Activated B cell treated with CpG ODN at 0.5 μM for 24 hours (primary cell): ENCODE results near the gene C6orf89. TPM values are rescaled to one million over a fixed set of nuclear protein-coding genes. Genes with fewer than 3 reads are reported as not detected.

Experiments used
- ATAC-seq: fragments of 200-7000 bp; cut with Tn5 transposase; one replicate; pipeline ENCODE4 v1.10.0; 2021; ENCODE audit warnings: low read depth, mild to moderate bottlenecking, moderate library complexity
- CTCF ChIA-PET: fragments of 350-600 bp; sonication (Branson Sonifier 250); formaldehyde crosslinking; loops from one replicate; lab custom pipeline; 2021; ENCODE audit warnings: antibody characterized with exemption; lab: Charles Lee
- POLR2A ChIA-PET: fragments of 350-600 bp; sonication (Branson Sonifier 250); formaldehyde crosslinking; loops from one replicate; lab custom pipeline; 2021; ENCODE audit warnings: antibody characterized with exemption; lab: Charles Lee
- DNase-seq: peaks from one replicate; pipeline ENCODE4 v3.0.0; 2022
- H3K27ac Mint-ChIP-seq: one replicate; pipeline ENCODE4 v1.8.0; 2020; ENCODE audit warnings: mixed read lengths
- H3K27me3 Mint-ChIP-seq: one replicate; pipeline ENCODE4 v1.8.0; 2021; ENCODE audit warnings: mixed read lengths
- H3K36me3 Mint-ChIP-seq: one replicate; pipeline ENCODE4 v1.8.0; 2021; ENCODE audit warnings: low read depth, mixed read lengths
- H3K4me1 Mint-ChIP-seq: one replicate; pipeline ENCODE4 v1.8.0; 2021; ENCODE audit warnings: mixed read lengths
- H3K4me3 Mint-ChIP-seq: one replicate; pipeline ENCODE4 v1.8.0; 2020; ENCODE audit warnings: mild to moderate bottlenecking, mixed read lengths
- H3K9me3 Mint-ChIP-seq: one replicate; pipeline ENCODE4 v1.8.0; 2020; ENCODE audit warnings: mixed read lengths
- intact Hi-C: fragments of 100-400 bp; cut with micrococcal nuclease; formaldehyde crosslinking; loops from one replicate; pipeline ENCODE4 v1.15.1; 2024
- total RNA-seq: library from RNA; stranded (reverse); gene quantifications from 2 replicates; pipeline ENCODE4 v1.2.3, GENCODE V29; 2022
- TF ChIP-seq, protein P1 (sequence below): fragments of 200-600 bp; IDR thresholded peaks from one replicate; pipeline ENCODE4 v1.8.0; 2022; ENCODE audit warnings: antibody characterized with exemption, mild to moderate bottlenecking

C6orf89 gene
- total RNA-seq, 1 donor from 2014 or later: 30.3 TPM

DNA sequence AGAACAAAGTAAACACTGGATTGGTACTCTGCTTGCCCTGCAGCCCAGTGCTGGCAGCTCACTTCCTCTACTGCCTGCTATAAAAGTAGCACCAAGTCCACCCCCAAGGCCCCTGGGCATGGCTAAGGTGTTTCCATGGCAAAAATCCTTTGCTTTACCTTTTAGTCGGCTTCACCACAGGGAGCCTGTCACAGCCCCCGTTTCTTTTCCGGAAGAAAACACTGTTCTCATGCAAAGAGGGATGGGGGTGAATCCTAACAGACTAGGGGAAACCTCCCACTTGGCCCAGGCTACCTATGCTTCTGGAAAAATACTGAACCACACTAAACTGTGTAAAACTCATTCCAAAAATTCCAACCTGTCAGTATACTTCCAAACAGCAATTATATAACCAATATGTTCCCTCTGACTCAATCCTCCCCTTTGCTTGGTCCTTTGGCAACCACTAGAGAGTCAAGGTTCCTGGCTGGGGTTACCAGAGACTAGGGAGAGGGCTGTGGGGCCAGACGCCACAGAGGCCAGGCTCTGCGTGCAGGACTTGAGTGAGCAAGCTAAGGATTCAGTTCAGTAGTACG is 27.3 kb upstream of the C6orf89 start:
- DNase-seq (no peak), ATAC-seq (no peak)
- ChIA-PET POLR2A (no interaction called here), CTCF (interaction anchor here (0.6 kb wide), 1 partner anchor 243 kb away, joined by 3 read pairs; no protein-coding TSS in a partner anchor)
- Mint-ChIP-seq H3K36me3 (peaks cover 76% of the 10 kb centered on the region), H3K27ac (no peak overlapping the region), H3K4me1 (no peaks in the 10 kb centered on the region), H3K4me3 (no peak overlapping the region), H3K27me3 (no peaks in the 10 kb centered on the region), H3K9me3 (no peaks in the 10 kb centered on the region)
- TF ChIP-seq, protein P1, sequence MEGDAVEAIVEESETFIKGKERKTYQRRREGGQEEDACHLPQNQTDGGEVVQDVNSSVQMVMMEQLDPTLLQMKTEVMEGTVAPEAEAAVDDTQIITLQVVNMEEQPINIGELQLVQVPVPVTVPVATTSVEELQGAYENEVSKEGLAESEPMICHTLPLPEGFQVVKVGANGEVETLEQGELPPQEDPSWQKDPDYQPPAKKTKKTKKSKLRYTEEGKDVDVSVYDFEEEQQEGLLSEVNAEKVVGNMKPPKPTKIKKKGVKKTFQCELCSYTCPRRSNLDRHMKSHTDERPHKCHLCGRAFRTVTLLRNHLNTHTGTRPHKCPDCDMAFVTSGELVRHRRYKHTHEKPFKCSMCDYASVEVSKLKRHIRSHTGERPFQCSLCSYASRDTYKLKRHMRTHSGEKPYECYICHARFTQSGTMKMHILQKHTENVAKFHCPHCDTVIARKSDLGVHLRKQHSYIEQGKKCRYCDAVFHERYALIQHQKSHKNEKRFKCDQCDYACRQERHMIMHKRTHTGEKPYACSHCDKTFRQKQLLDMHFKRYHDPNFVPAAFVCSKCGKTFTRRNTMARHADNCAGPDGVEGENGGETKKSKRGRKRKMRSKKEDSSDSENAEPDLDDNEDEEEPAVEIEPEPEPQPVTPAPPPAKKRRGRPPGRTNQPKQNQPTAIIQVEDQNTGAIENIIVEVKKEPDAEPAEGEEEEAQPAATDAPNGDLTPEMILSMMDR: no peak
- intact Hi-C loops: no loop called here

DNA sequence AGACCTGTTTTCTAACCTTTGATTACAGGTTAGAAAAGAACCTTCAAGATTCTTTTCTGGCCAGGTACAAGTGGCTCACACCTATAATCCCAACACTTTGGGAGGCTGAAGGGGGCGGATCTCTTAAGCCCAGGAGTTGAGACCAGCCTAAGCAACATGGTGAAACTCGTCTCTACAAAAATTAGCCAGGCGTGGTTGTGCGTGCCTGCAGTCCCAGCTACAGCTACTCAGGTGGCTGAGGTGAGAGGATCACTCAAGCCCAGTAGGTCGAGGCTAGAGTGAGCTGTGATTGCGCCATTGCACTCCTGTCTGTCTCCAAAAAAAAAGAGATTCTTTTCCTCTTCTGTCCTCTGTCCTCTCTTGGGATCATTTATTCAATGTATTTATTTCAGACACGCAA is 25.6 kb upstream of the C6orf89 start:
- Mint-ChIP-seq H3K4me3 (no peak overlapping the region), H3K4me1 (no peaks in the 10 kb centered on the region), H3K27me3 (no peaks in the 10 kb centered on the region), H3K9me3 (no peaks in the 10 kb centered on the region), H3K27ac (no peak overlapping the region), H3K36me3 (peaks cover 74% of the 10 kb centered on the region)
- no peak for DNase-seq
- TF ChIP-seq, protein P1: no peak
- ChIA-PET CTCF (interaction anchor here (1.8 kb wide), 1 partner anchor 9 kb away, joined by 5 read pairs; no protein-coding TSS in a partner anchor), POLR2A (interaction anchor here (1.1 kb wide), 1 partner anchor 126 kb away, joined by 3 read pairs; the partner anchor contains the start of gene MTCH1)
- intact Hi-C loops: no loop called here
- no peak for ATAC-seq

DNA sequence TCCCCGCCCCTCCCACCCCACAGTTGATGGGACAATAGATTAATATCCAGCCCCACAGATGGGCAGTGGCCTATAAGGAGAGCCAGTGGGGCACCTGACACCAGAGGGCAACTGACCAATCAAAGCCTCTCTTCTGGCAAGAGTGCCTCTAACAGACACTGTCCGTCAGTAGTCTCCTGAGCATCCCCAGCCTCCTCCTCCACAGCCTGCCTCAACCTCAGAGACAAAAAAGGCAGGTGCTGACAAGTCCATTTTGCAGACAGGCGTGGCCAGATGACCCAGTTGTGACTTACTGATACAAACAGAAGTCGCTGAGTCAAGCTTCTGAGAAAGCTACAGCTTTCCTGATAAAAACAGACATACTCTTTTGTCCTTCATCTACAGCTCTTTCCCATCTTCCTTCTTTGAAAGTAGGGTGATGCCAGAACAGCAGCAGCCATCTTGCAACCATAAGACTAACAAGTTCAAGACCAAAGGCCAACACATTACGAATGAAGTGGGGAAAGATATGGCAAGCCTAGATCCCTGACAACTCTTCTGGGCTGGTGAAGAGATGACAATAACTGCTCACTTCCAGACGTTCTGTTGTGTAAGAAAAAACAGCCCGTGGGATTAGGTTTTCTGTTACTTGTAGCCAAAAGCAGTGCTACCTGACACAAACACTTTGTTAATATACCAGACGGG is 23.4 kb upstream of the C6orf89 start:
- ChIA-PET CTCF (no interaction called here), POLR2A (interaction anchor here (0.6 to 1.5 kb wide), 3 partner anchors 13 to 467 kb away, joined by 3 to 6 read pairs (median 5); partner anchors contain the start of gene PPIL1)
- DNase-seq (no peak), ATAC-seq (no peak)
- Mint-ChIP-seq H3K9me3 (no peaks in the 10 kb centered on the region), H3K27ac (no peak overlapping the region), H3K36me3 (peaks cover 74% of the 10 kb centered on the region), H3K27me3 (no peaks in the 10 kb centered on the region), H3K4me3 (no peak overlapping the region), H3K4me1 (peaks cover 5% of the 10 kb centered on the region)
- intact Hi-C loops: no loop called here
- TF ChIP-seq, protein P1: no peak

DNA sequence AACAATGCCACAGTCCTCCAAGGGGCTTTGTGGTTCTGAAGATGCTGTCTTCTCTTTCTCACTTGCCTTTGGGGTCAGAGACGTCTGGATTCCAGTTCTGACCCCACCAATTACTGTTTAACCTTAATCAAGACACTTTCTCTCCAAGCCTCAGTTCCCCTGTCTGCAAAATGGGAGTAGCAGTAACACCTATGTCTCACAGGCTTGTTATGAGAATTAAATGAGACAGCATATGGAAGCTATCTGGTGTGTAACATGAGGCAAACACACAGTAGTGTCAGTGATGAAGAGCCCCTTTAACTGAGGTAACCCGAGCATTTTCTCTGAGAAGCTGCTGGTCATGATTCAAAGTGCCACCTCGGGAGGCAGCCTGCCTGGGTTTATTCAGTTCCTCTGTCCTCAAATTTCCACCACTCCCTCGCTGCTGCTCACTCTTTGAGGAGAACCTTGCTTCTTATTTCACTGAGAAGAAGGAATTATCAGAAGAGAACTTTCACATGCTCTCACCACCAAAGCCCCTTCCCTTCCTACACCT is 22.8 kb upstream of the C6orf89 start:
- Mint-ChIP-seq H3K27ac (no peak overlapping the region), H3K27me3 (no peaks in the 10 kb centered on the region), H3K9me3 (no peaks in the 10 kb centered on the region), H3K4me1 (peaks cover 5% of the 10 kb centered on the region), H3K4me3 (no peak overlapping the region), H3K36me3 (peaks cover 80% of the 10 kb centered on the region)
- TF ChIP-seq, protein P1: no peak
- no peak for ATAC-seq
- CTCF ChIA-PET: no interaction called here
- DNase-seq: no peak
- intact Hi-C loops: no loop called here
- POLR2A ChIA-PET: interaction anchor here (1.5 kb wide), 1 partner anchor 12 kb away, joined by 3 read pairs; the partner anchor contains the start of gene PPIL1
